PFSK-1 (cell line): ENCODE measurements around the gene ACADL.

ENCODE experiments used
- POLR2AphosphoS5 ChIP-seq: IDR thresholded peaks from 2 replicates; pipeline ENCODE4 v1.6.1; 2012; ENCODE audit warnings: low read depth, mild to moderate bottlenecking, control low read depth, low read length, moderate library complexity
- REST ChIP-seq, 2 experiments: IDR thresholded peaks; 2 replicates each; pipeline versions ENCODE4 v1.6.1 to v1.8.0; 2011 to 2012; ENCODE audit warnings: low read depth in 2 of 2, low read length in 2 of 2, control low read depth in 1 of 2, inconsistent platforms in 1 of 2, mild to moderate bottlenecking in 1 of 2, moderate library complexity in 1 of 2; ENCODE audit not compliant: insufficient read depth in 1 of 2
- TAF1 ChIP-seq: IDR thresholded peaks from 2 replicates; pipeline ENCODE4 v1.6.1; 2012; ENCODE audit warnings: low read length, control low read depth, borderline replicate concordance; ENCODE audit not compliant: insufficient read depth

- TF ChIP-seq POLR2AphosphoS5, result no peak
- no peak for TF ChIP-seq TAF1
- no peak for TF ChIP-seq REST (IDR thresholded peaks at IDR 0.05; ENCODE audit: insufficient read depth in 1 of 2, low read depth in 2 of 2, low read length in 2 of 2)
Measured at GRCh38 chr2:210207929-210208328, 17.3 kb downstream of the ACADL start.
